Left cardiac atrium (tissue), 4 donors: ENCODE results near the gene PLXNA2. TPM values are rescaled to one million over a fixed set of nuclear protein-coding genes. Genes with fewer than 3 reads are reported as not detected.

Source experiments
- ATAC-seq, 2 donors: fragments of 200-7000 bp; cut with Tn5 transposase; one replicate each; pipeline ENCODE4 v1.9.1; 2020; ENCODE audit warnings: mild to moderate bottlenecking in 2 of 2, moderate library complexity in 2 of 2
- DNase-seq: peaks from one replicate; pipeline ENCODE4 v3.0.0-alpha.2; 2020
- intact Hi-C, 2 donors: fragments of 100-400 bp; cut with DNase I; formaldehyde crosslinking; loops; one replicate each; pipeline versions ENCODE4 v1.14.1 to v1.15.1; 2022 to 2023
- total RNA-seq, 2 donors: library from RNA; stranded (reverse); fragmentation: NEBNext Ultra II Directional; extraction: Animal tissue kit (Norgen Biotek cat#: 25700); gene quantifications; one replicate each; pipeline ENCODE4 v1.2.1, GENCODE V29; 2021
- donor health status: DM: no; HTN: yes; CAD: no.
- donor health status: DM: no; HTN: yes; CAD: no; lungs with severe emphysema.
- donor health status: DM: yes; HTN: yes; CAD: no.
- donor health status: Dilated cardiomyopathy.

The PLXNA2 gene
- total RNA-seq, 2 donors from 2014 or later = 13.3 to 43.4 TPM

DNA sequence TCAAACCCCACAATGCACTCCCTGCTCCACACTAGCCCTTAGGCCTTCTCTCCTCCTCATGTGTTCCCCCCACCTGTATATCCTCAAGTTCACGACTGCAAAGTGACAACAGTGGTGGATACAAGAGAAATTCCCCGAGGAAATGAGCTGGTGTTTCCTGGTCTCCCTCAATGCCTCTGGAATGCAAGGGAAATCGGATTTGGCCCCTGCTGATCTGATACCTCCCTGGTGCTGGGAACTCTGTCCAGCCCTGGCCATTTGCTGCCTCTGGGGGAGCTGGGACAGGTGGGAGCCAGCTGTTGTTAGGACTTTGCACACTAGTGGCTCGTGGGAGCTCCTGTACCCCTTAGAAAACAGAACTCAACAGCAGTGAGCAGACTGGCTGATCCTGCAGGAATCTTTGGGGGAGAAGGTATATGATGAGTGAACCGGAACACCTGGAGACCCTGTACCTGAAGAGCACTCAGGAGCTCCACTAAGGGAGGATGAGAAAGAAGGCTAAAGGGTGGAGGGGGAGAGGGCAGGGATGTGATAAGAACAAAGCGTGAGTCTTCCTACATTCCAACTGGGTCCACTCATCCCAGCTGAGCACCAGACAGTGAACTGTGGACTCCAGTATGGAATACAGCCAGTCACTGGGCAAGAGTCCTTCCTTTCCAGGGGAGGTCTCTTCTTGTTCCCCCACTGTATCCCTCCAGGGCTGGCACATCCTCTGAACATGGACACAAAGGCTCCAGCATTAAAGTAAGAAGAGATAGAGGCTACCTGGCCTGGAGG lies 69.3 kb downstream of the PLXNA2 start:
- intact Hi-C loops = no loop called here
- DNase-seq (no peak), ATAC-seq (peak in 1 of 2 donors; percentile 20)

DNA sequence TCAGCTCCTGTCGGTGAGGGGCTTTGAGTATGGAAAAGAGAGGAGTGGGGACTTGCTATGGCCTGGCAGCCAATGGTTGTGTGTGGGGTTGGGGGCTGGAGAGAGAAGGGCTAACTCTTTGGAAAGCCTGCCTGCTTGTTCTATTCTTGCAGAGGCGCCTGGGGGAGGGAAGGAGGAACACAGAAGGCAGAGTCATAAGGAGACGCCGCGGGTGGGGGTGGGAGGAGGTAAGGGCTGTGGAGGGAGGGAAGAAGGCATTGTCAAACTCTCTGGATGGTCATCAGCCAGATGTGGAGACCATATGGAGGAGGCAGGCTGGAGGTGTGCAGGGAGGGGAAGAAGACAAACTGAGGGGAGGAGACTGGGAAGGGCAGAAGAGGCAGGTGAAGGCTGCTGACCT lies 70.0 kb downstream of the PLXNA2 start:
- intact Hi-C loops = no loop called here
- no peak for DNase-seq
- ATAC-seq = no peak

DNA sequence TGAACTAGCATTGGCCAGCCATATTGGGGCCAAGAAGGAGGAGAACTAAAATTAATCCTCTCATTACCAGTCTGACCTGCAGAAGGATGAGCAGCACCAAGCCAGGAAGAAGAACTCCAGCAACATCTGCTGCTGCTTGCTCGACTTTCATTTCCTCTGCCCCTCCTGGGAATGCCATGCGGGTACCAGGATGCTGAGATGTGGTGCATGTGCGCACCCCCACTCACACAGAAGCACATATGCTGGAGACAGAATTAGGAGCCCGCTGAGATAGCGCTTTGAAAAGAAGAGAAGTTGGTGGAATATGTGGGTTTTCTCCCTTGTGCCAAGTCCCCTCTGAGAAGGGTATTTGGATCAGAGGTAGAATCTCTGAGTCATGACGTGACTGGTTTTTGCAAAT lies 70.4 kb downstream of the PLXNA2 start:
- ATAC-seq = no peak
- DNase-seq = no peak
- intact Hi-C loops = no loop called here

DNA sequence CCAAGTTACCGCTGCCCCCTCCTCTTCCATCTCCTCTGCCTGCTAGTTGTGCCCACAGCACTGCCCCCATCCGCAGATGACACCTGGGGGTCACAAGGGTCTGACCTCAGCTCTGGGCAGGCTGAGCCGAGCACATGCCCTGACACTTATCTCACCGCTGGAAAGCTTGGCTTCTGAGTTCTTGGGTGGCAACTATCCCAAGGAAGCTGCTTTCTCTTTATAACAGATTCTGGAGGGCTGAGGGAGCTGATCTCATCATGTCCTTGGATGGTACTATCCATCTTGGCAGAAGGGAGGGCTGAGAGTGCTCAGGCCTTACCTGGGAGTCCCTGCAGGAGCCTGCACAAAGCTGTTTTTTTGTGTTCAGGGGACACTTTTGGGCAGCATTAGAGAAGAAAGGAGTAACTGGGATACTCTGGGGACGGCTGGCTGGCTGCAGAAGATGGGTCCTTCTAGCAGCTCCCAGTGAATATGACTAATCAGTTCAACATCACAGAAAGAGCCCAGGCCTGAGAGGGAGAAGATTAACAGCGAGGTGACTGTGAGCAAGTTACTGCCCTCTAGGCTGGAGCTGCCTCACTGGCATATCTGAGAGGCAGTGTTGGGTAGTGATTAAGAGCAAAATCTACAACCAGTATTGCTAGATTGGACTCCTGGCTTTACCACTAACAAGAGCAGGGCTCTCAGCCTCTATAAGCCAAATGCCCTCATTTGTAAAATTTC lies 71.6 kb downstream of the PLXNA2 start:
- DNase-seq (no peak), ATAC-seq (peak in 1 of 2 donors; percentile 35)
- intact Hi-C loops = no loop called here

DNA sequence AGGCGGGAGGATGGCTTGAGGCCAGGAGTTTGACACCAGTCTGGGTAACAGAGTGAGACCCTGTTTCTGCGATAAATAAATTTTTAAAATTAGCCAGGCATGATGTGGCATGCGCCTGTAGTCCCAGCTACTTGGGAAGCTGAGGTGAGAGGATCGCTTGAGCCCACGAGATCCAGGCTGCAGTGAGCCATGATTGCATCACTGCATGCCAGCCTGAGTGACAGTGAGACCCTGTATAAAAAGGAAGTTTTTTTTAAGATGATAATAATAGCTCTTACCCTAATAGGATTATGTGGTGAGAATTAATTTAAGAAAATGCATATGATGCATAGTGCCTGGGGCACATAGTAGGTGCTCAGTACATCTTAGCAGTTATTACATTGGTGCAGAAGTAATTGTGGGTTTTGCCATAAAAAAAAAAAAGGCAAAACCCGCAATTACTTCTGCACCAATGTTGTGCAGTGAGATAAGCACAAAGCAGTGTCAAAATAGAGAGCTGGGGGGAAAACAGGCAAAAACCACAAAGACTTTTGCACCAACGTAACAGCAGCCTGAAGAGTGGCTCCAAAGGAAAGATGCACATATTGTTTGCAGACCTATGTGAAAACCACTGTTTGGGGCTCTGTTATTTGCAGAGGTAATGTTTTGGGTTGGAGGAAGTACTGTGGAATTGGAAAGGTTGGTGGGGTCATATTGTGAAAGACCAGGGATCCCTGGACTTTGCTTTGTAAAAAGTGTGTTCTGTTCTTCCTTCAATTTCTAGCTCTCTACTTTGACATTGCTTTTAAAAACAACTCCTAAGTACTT lies 72.4 kb downstream of the PLXNA2 start:
- intact Hi-C loops = no loop called here
- no peak for ATAC-seq
- no peak for DNase-seq

DNA sequence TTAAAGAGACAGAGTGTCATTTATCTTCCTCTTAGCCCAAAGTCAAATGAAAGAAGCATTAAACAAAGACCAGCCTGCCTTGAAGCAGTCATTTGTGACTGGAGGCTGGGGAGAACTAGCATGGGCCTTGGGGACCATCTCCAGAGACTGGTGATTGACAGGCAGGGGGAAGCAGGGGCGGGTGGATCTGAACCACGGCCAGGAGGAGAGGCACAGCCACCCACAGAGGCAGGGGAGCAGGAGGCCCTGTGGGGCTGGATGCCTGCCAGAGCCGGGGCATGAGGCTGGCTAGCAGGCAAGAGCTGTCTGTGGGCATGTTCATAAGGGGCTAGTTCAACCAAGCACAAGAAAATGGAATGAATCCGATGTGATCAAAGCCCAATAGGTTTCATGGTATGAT lies 73.9 kb downstream of the PLXNA2 start:
- intact Hi-C loops = no loop called here
- no peak for DNase-seq
- ATAC-seq = no peak

DNA sequence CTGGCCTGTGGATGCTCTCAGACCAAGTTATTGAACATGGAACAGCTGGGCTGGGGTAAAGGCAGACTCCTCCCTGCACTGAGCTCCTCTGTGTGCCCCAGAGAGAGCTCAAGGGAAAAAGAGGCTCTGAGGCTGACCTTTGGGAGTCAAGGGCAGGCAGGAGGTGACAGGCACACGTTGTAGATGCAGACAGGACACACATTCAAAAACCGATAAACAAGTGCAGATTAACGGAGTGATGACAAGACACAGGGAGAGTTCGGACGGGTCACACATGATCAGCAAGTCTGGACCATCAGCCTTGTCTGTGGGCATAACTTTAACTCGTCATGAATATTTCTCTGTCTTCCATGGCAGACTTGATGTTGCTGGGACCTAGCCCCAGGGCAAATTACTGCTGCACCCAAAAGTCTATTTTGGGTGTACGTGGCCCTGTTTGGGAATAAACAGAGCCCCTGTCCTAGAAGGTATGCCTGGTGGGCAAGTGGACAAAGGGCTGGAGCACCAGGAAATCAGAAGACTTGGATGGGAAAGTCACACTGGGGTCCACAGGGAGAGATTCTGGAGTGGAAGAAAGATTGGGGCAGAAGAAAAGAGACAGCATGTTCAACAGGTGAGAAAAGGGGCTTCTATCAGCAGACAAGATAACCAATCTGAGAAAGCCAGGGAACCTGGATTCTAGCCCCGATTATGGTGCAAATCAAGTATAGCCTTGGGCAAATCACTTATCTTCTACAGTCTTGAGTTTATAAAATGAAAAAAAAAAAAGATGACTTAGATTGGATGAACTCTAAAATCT lies 74.9 kb downstream of the PLXNA2 start:
- intact Hi-C loops = no loop called here
- ATAC-seq (peak in 1 of 2 donors; percentile 48), DNase-seq (no peak)

DNA sequence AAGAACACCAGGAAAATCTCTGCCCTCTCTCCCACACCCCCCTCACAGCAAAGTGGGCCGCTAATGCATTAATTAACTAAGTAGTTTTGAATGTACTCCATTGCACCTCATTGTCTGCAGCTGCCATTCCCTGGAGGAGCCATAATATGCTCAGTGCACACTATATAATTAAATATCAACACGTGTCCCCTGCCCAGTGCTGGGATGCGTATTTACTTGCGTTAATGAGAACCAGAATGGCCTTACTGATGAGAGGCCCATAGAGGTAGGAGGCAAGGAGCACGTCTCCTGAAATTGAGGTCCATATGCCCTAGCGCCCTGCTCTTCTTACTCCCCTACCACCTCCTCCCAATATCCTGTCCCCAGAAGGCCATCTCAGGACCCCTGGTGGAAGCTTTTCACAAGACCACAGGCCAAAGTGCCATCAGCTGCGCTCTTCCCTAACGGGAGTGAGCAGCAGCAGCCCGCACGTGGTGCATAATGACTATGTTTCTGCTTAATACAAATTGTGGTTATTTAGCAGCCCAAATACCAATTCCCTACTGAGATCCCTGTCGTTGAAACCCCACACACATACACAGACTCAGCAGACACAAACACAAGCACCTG lies 76.8 kb downstream of the PLXNA2 start:
- DNase-seq = no peak
- no peak for ATAC-seq
- intact Hi-C loops = no loop called here

DNA sequence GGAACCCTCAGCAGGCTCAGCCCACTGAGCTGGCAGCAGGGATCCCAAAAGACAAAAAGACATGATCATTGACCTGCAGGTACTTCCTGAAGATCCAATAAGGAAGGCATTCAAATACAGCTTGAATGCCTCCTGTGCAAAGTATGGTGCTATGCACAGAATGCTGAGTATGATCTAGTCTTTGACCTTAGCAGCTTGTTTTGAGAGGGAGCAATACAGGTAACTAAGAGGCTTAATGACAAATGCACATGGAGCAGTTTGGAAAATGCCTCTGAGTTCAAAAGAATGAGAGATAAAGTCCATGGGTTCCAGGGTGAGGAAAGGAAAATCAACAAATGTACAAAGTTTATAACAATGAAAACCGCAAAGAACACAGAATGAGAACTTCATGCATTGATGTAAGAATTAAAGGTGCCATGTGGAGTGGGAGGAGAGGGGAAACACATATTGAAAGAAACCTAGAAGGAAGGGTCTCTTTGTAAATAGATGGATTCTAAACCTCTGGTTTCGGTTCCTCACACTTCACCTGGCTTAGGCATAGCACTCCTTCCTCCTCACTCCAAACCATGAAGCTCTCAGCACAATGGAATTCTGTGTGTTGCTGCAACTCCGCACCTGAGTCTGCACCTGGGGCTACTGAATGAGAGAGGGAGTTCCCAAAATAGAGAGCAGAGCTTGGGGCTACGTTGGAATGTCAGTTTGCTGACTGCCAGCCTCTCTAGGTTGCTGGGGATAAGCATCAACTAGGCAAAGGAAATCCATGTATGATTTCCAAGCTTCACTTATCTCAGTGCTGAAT lies 77.6 kb downstream of the PLXNA2 start:
- no peak for ATAC-seq
- no peak for DNase-seq
- intact Hi-C loops = no loop called here

DNA sequence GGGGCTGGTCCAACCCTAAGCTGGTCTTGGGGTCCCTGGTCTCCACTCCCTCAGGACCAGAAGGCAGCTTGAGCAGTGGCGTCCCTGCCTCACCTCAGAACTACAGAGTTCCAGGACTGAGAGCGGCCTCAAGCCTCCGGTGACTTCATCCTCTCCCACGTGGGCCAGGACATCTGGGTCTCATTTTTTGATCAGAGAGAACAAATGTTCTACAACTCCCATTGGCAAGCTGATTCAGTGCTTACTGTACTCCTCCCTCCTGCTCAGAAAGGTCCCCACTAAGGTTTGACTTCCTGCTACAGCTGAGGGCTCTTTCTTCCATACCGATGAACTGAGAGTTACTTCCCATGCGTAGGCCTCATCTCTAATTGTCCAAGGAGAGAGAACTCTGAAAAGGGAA lies 78.5 kb downstream of the PLXNA2 start:
- DNase-seq (no peak), ATAC-seq (no peak)
- intact Hi-C loops = no loop called here

DNA sequence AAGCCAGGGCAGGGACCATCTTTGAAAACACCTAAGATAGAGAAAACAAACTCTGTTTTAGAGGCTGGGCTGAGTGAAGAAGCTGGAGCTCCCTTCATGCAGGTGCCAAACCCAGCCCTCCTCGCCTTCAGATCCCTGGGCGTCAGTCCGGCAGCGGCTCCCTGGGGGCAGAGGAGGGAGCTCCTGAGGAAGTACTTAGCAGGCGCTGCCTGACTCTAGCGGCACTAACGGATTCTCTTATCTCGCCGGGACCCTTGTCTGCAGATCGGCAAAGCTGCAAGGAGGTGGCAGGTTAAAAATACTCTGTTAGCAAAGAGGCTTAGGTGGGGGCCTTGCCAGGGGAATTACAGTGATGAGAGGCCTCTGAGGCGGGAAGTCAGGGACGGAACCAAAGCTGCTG lies 79.6 kb downstream of the PLXNA2 start:
- intact Hi-C loops = no loop called here
- ATAC-seq (no peak), DNase-seq (no peak)

DNA sequence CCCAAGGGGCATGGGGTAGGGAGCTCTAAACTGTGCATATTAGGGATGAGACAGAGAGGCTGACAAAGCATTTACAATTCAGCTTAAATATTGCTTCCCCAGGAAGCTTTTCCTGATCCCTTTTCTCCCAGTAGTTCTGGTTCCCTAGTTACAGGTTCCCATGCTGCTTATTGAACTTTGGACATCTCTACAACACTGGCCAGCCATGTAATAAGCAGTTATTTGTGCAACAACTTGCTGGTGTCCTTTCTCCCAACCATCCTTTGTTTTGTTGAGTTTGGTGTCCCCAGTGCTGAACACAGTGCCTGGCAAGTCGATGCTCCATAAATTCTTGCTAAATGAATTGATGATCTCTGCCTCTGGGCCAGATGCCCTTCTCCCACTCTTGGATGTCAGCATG lies 80.6 kb downstream of the PLXNA2 start:
- intact Hi-C loops = no loop called here
- DNase-seq = no peak
- ATAC-seq = no peak

DNA sequence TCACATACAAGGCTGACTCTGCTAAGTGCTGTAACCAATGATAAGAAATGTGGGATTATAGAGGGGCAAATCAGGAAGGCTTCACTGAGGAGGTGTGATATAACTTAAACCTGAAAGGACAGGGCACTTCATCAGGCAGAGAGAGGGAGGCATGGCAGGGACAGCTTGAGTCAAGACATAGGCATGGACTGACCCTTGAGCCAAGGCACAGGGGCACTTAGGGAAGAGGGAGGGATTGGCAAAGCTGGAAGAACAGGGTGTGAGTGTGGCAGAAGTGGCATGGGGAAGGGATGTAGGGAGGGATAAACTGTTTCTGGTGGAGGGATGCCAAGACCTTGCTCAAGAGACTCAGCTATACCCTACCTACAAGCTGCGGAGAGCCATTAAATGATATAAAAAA lies 81.3 kb downstream of the PLXNA2 start:
- DNase-seq = no peak
- intact Hi-C loops = no loop called here
- peak in 1 of 2 donors; percentile 35 for ATAC-seq

DNA sequence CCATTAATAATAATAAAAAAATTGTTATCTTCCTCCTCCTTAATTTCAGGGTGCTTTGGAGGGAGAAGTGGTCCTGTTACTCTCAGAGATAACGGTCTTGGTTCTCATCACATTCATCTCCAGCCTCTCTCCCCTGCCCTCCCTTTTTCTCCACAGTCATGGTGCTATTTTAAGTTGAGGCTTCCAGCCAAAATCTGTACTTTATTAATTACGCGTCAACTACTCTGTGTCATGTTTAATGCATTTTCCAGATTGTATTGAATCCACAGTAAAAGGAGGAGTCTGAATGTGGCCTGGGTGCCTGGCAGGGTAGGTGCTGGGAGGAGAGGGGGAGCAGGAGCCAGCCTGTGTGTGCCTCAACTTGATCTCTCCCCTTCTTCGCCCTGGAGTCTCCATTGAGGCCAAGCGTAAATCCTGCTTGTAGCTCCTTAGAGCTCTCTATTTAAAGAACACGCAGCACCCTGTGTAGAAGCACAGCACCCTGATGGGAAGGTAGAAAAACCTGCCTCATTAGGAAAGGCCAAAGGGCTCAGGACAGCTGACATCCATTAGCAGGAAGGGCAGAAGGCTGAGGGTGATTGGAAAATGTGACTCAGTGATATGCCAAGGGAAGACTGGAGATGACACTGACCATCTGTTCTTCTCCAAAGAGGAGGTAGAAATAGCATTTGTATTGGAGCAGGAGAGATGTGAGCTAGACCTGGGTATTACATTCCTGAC lies 82.4 kb downstream of the PLXNA2 start:
- DNase-seq = no peak
- ATAC-seq = peak in 1 of 2 donors; percentile 54
- intact Hi-C loops = no loop called here

DNA sequence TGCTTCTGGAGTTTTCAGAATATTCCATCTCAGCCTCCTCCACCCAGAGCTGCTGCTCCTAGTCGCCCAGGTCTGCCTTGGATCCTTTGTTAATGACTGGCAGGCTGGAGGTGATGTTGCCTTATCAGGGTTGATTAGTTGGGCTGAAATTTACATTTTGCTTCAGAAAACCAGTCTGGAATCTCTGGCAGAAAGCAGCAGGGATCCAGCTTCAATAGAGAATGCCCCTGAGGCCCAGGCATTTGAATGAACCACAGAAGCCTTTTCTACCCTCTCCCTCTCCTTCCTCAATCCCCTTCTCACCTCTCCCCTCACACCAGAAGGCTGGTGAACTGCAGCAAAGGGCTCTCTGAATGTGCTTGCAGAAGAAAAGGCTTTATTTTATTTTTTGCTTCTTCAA lies 83.2 kb downstream of the PLXNA2 start:
- ATAC-seq (no peak), DNase-seq (no peak)
- intact Hi-C loops = no loop called here

DNA sequence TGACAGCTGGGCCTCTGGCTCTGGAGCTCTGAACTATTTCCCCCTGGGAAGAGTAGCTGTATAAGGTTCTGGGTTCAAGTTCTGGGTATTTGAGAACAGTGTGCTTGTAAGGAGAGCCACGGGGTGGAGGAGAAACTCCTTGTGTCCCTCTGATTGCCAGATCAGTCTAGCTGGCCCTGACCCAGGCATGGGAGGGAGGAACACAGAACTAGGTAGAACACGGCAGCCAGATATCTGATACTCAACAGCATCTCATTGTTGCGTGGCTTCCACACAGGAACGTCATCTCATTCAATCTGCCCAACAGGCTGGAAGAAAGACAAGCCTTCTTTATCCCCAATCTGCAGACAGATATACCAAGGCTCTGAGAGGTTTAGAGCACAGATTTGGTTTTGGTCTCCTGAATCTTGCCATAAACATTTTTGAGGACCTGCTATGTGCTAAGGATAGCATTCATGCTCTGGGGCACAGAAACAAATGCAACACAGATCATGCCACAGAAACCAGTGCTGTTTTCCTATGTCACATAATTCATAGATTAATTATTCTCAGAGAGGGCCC lies 83.8 kb downstream of the PLXNA2 start:
- no peak for DNase-seq
- intact Hi-C loops = no loop called here
- ATAC-seq = peak in 1 of 2 donors; percentile 4
